MM.1S (cell line): ENCODE data around the gene MOB2.

Experiments
- EZH2phosphoT487 ChIP-seq: fragments of 300-600 bp; sonication (generic); IDR thresholded peaks from 2 replicates; pipeline ENCODE4 v1.6.1; 2018; ENCODE audit warnings: antibody characterized with exemption, low read length
- TF ChIP-seq, protein P1 (sequence below): fragments of 300-600 bp; sonication (generic); IDR thresholded peaks from 2 replicates; pipeline ENCODE4 v1.5.1; 2016; ENCODE audit warnings: antibody characterized with exemption, low read length, mixed read lengths

DNA sequence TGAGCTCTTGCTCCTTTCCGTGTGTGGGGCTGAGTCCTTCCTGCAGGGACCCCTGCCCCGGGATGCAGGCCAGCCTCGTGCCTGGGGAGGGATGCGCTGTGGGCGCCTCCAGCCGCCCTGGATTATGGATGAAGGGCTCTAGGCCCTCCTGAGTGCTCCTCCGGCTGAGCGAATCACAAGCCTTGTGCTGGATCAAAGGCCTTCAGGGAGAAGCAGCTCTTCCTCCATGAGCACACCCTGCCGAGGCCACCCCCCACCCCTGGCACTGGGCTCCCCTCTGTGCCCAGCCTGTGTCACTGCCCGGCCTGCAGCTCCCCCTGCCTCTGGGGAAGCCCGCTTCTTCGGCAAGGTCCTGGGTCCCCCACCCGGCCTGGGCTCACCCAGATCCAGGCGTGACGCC is 53.0 kb downstream of the MOB2 start:
- TF ChIP-seq, protein P1, sequence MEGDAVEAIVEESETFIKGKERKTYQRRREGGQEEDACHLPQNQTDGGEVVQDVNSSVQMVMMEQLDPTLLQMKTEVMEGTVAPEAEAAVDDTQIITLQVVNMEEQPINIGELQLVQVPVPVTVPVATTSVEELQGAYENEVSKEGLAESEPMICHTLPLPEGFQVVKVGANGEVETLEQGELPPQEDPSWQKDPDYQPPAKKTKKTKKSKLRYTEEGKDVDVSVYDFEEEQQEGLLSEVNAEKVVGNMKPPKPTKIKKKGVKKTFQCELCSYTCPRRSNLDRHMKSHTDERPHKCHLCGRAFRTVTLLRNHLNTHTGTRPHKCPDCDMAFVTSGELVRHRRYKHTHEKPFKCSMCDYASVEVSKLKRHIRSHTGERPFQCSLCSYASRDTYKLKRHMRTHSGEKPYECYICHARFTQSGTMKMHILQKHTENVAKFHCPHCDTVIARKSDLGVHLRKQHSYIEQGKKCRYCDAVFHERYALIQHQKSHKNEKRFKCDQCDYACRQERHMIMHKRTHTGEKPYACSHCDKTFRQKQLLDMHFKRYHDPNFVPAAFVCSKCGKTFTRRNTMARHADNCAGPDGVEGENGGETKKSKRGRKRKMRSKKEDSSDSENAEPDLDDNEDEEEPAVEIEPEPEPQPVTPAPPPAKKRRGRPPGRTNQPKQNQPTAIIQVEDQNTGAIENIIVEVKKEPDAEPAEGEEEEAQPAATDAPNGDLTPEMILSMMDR, result no peak
- no peak for TF ChIP-seq EZH2phosphoT487
